Measurements from ENCODE around the gene MTUS2. TPM values are rescaled to one million over a fixed set of nuclear protein-coding genes. Genes with fewer than 3 reads are reported as not detected.

The MTUS2 gene
- total and polyA plus RNA-seq, 2 donors (not counting 3 experiments of a cell fraction or from before 2014, with no cell fraction given) = not detected

GRCh38 chr13:29324601-29325000, 504.5 kb downstream of the MTUS2 start:
- Histone ChIP-seq H3K36me3 (ENCODE audit: control insufficient read depth in 2 of 2, extremely low read depth in 1 of 2, insufficient read depth in 2 of 2, low read length in 2 of 2) (no peaks in the 10 kb centered on the region), H3K4me3 (replicated peaks in 1 of 3; ENCODE audit: insufficient read depth in 1 of 3, low read depth in 1 of 3, low read length in 3 of 3) (no peak overlapping the region), H4K20me1 (replicated peaks; ENCODE audit: control insufficient read depth, extremely low read depth, insufficient read depth, low read length) (no peaks in the 10 kb centered on the region), H3K4me2 (ENCODE audit: insufficient read depth, low read length) (no peak overlapping the region), H3K27me3 (ENCODE audit: control insufficient read depth in 2 of 2, insufficient read depth in 2 of 2, low read length in 2 of 2) (no peaks in the 10 kb centered on the region), H3K27ac (ENCODE audit: insufficient read depth, low read depth, low read length) (no peak overlapping the region), H3K9me1 (replicated peaks; ENCODE audit: control insufficient read depth, extremely low read depth, insufficient read depth, low read length) (no peaks in the 10 kb centered on the region), H3K79me2 (ENCODE audit: control insufficient read depth, insufficient read depth, low read length) (no peaks in the 10 kb centered on the region), H3K4me1 (ENCODE audit: control insufficient read depth, extremely low read depth, insufficient read depth, low read length) (no peaks in the 10 kb centered on the region), H3K9ac (replicated peaks; ENCODE audit: extremely low read depth, insufficient read depth, low read length) (no peak overlapping the region), H2AFZ (ENCODE audit: low read depth, low read length) (no peak overlapping the region), H3K9me3 (replicated peaks; ENCODE audit: control insufficient read depth, insufficient read depth, low read length) (no peaks in the 10 kb centered on the region)
- dilution Hi-C loops (cut with MboI; ENCODE audit: extremely low pct_ligation_motif_present, low sequenced_read_pairs) (no loop called here), intact Hi-C loops (cut with micrococcal nuclease) (no loop called here)
- ChIA-PET CTCF (no interaction called here), POLR2A (no interaction called here)
- no TSS peak for BruUV-seq (replicated peaks)
- TF ChIP-seq POLR2A (IDR thresholded peaks at IDR 0.05; ENCODE audit: low read depth, low read length) = no peak
- TF ChIP-seq MYC (IDR thresholded peaks at IDR 0.05; ENCODE audit: low read depth, low read length) = no peak
- TF ChIP-seq JUN (IDR thresholded peaks at IDR 0.05; ENCODE audit: borderline replicate concordance, insufficient read depth, insufficient read length, low read depth) = no peak
- no peak for TF ChIP-seq EZH2 (IDR thresholded peaks at IDR 0.05; ENCODE audit: borderline replicate concordance, low read depth, low read length, severe bottlenecking)
- no peak for TF ChIP-seq GATA2 (IDR thresholded peaks at IDR 0.05; ENCODE audit: insufficient read depth, insufficient read length, low read depth, low read length)
- no peak for TF ChIP-seq POLR2AphosphoS5 (IDR thresholded peaks at IDR 0.05; ENCODE audit: insufficient read depth, low read depth, low read length)
- TF ChIP-seq MAX (IDR thresholded peaks at IDR 0.05; ENCODE audit: insufficient read depth, insufficient read length) = no peak
- no peak for TF ChIP-seq CTCF (IDR thresholded peaks at IDR 0.05; ENCODE audit: extremely low read depth in 1 of 2, insufficient read depth in 1 of 2, low read depth in 1 of 2, low read length in 2 of 2)
- no peak for TF ChIP-seq FOS (IDR thresholded peaks at IDR 0.05; ENCODE audit: borderline replicate concordance, insufficient read depth, low read length)
- FAIRE-seq (no peak), DNase-seq (ENCODE audit: low read depth, low spot score) (no peak)
